Measurements from ENCODE around the gene NIPAL3. TPM values are rescaled to one million over a fixed set of nuclear protein-coding genes. Genes with fewer than 3 reads are reported as not detected.
"Not testable (repeated sequence)": the region's sequence is repeated elsewhere in the genome, so short reads cannot be mapped to it uniquely, and the experiment has no call there.

The NIPAL3 gene
- total RNA-seq, 2 donors from 2014 or later = 30.0 to 38.5 TPM

GRCh38 chr1:24450857-24451397 lies 35.3 kb downstream of the NIPAL3 start:
- no peaks in the 10 kb centered on the region for H3K4me1 Mint-ChIP-seq
- peaks cover 88% of the 10 kb centered on the region for H3K36me3 Mint-ChIP-seq (ENCODE audit: low read depth)
- H3K9me3 Mint-ChIP-seq = no peaks in the 10 kb centered on the region
- H3K27ac Mint-ChIP-seq = peak overlapping the region; percentile 63
- H3K27me3 Mint-ChIP-seq = no peaks in the 10 kb centered on the region
- H3K4me3 Mint-ChIP-seq = no peak overlapping the region
- no peak for ATAC-seq (replicated peaks)

- Mint-ChIP-seq H3K27ac (peak overlapping the region; percentile 39), H3K4me1 (no peaks in the 10 kb centered on the region), H3K9me3 (no peaks in the 10 kb centered on the region), H3K27me3 (no peaks in the 10 kb centered on the region), H3K36me3 (ENCODE audit: low read depth) (peaks cover 88% of the 10 kb centered on the region), H3K4me3 (no peak overlapping the region)
- ATAC-seq (replicated peaks) = no peak
These were observed 36.1 kb downstream of the NIPAL3 start for GRCh38 chr1:24451746-24452145.

- H3K27me3 Mint-ChIP-seq = no peaks in the 10 kb centered on the region
- H3K36me3 Mint-ChIP-seq (ENCODE audit: low read depth) = peaks cover 90% of the 10 kb centered on the region
- H3K9me3 Mint-ChIP-seq = no peaks in the 10 kb centered on the region
- H3K27ac Mint-ChIP-seq = peak overlapping the region; percentile 59
- no peak overlapping the region for H3K4me3 Mint-ChIP-seq
- no peak for ATAC-seq (replicated peaks)
- H3K4me1 Mint-ChIP-seq = no peaks in the 10 kb centered on the region
These were observed 37.4 kb downstream of the NIPAL3 start for GRCh38 chr1:24452922-24453485.

DNA sequence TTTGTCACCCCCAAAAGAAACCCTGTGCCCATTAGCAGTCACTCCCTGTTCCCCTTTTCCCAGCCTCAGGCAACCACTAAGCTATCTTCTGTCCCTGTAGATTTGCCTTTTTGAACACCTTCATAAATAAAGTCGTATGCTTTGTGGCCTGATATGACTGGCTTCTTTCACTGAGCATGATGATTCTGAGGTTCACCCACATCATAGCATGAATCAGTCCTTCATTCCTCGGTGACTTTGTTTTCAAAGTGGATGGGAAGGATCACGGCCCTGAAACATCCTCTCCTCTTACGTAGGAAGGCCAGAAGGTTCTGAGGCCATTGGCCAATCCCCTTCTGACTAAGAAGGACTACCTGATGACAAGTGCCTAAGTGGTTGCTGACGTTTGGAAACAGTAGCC lies 39.1 kb downstream of the NIPAL3 start:
- peak; percentile 76 for ATAC-seq (replicated peaks)
- Mint-ChIP-seq H3K36me3 (ENCODE audit: low read depth) (peaks cover 92% of the 10 kb centered on the region), H3K4me1 (peaks cover 1% of the 10 kb centered on the region), H3K9me3 (no peaks in the 10 kb centered on the region), H3K4me3 (no peak overlapping the region), H3K27me3 (no peaks in the 10 kb centered on the region), H3K27ac (peak overlapping the region; percentile 55)

DNA sequence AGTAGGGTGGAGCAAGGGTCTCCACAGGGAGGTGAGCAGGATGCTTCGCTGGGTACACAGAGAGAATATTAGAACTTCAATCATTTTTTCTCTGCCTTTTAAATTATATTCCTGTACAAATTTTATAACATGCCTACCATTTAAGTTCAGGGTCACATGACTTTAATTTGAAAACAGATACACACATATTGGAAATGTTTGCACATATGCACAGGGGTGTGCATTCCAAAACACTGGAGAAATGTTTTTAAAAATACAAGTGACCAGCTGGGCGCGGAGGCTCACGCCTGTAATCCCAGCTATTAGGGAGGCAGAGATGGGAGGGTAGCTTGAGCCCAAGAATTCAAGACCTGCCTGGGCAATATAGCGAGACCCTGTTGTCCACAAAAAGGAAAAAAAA lies 39.7 kb downstream of the NIPAL3 start:
- no peak overlapping the region for H3K27ac Mint-ChIP-seq
- H3K4me1 Mint-ChIP-seq = peaks cover 7% of the 10 kb centered on the region
- H3K4me3 Mint-ChIP-seq = no peak overlapping the region
- no peaks in the 10 kb centered on the region for H3K27me3 Mint-ChIP-seq
- no peaks in the 10 kb centered on the region for H3K9me3 Mint-ChIP-seq
- ATAC-seq (replicated peaks) = no peak
- peaks cover 92% of the 10 kb centered on the region for H3K36me3 Mint-ChIP-seq (ENCODE audit: low read depth)

DNA sequence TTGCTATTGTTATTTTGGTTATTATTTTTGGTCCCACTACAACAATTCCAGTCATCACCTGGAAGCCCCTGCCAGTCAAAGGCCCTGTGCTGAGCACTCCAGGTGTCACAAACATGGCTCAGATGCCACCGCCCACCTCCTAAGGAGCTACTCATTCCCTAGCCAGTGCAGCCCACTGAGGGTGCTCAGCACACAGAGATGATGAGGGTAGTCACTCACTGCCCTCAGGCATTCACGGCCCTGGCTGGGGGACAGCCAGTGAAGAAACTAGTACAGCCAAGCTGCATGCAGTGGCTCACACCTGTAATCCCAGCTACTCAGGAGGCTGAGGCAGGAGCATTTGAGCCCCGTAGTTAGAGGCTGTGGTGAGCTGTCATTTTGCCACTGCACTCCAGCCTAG lies 42.3 kb downstream of the NIPAL3 start:
- Mint-ChIP-seq H3K36me3 (ENCODE audit: low read depth) (peaks cover 93% of the 10 kb centered on the region), H3K9me3 (no peaks in the 10 kb centered on the region), H3K4me3 (no peak overlapping the region), H3K27ac (peak overlapping the region; percentile 28), H3K4me1 (peaks cover 7% of the 10 kb centered on the region), H3K27me3 (no peaks in the 10 kb centered on the region)
- no peak for ATAC-seq (replicated peaks)

DNA sequence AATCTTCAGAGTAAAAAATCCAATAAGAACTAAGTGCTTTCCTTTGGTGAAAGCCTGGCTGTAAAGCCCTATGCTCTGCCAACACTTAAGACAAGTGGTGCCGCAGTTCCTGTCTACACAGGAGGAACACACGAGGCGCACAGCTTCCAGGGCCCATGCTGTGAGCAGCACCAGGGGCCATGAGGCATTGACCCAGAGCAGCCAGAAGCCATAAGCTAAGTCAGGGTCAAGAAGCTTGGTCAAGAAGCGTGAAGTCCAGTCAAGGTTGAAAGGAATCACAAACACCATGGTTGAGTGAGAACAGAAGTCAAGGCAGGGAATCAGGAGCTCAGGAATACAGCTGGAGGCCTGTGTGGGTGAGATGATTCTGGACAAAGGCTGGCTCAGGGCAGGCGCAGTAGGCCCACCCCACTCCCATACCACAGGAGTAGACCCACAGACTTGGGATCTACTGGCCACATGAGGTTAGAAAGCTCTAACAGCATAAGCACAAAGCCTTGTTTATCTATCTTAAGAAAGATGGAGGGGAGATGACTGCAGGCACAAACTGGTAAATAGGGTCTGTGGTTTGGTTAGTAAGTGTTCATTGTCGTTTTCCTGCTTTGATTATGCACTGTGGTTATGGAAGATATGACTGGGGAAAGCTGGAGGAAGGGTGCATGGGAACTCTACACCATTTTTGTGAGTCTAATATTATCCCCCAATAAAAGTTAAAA lies 44.1 kb downstream of the NIPAL3 start:
- H3K36me3 Mint-ChIP-seq (ENCODE audit: low read depth) = peaks cover 94% of the 10 kb centered on the region
- no peaks in the 10 kb centered on the region for H3K9me3 Mint-ChIP-seq
- no peak overlapping the region for H3K4me3 Mint-ChIP-seq
- H3K4me1 Mint-ChIP-seq = peaks cover 14% of the 10 kb centered on the region
- peak overlapping the region; percentile 44 for H3K27ac Mint-ChIP-seq
- peak; percentile 40 for ATAC-seq (replicated peaks)
- no peaks in the 10 kb centered on the region for H3K27me3 Mint-ChIP-seq

- peak overlapping the region; percentile 37 for H3K27ac Mint-ChIP-seq
- peaks cover 19% of the 10 kb centered on the region for H3K4me1 Mint-ChIP-seq
- not testable (repeated sequence) for H3K27me3 Mint-ChIP-seq, H3K9me3 Mint-ChIP-seq, H3K4me3 Mint-ChIP-seq
- ATAC-seq (replicated peaks) = peak; percentile 52
- H3K36me3 Mint-ChIP-seq (ENCODE audit: low read depth) = peaks cover 93% of the 10 kb centered on the region
These were observed 46.5 kb downstream of the NIPAL3 start for GRCh38 chr1:24462128-24462527.

DNA sequence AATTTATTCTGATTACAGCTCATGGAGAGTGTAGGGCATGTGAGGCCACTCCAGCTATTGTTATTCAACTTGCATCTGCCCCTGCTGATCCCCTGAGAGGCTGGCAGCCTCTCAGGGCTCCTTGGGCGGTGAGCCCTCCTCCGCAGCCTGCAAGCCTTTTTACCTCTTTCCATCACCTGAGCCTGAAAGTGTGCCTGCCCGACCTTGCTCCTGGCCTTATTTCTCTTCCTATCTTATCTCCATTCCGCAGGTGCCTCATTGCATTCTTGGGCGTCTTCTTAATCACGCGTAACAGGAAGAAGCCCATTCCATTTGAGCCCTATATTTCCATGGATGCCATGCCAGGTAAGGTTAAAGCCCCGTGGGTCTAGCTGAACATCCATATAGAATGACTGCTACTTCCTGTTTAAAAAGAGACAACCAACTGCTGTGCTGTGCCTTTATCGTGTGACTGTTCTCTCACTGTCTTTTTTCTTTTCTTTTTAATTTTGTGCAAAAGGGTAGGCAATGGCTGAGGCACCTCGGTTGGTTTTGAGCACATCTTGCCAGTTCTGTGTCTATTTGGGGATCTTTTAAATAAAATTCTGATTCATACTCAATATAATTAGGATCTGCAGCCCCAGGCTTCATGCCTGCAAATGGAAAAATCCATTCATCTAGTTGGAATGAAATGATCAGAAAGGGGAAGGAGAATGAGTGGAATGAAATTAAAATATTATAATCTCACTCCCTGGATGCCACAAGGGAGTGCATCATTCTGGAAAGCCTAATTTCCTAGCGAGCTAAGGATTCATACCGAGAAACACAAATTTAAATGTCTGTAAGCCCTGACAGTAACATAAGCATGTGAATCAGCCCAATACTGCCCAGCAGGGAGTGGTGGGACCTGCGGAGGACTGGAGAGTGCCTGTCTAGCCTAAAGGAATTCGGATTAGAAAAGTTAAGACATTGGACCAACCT lies 48.5 kb downstream of the NIPAL3 start:
- Mint-ChIP-seq H3K27me3 (no peaks in the 10 kb centered on the region), H3K27ac (peak overlapping the region; percentile 60), H3K4me3 (no peak overlapping the region), H3K9me3 (no peaks in the 10 kb centered on the region), H3K4me1 (peaks cover 19% of the 10 kb centered on the region), H3K36me3 (ENCODE audit: low read depth) (peaks cover 80% of the 10 kb centered on the region)
- ATAC-seq (replicated peaks) = no peak

DNA sequence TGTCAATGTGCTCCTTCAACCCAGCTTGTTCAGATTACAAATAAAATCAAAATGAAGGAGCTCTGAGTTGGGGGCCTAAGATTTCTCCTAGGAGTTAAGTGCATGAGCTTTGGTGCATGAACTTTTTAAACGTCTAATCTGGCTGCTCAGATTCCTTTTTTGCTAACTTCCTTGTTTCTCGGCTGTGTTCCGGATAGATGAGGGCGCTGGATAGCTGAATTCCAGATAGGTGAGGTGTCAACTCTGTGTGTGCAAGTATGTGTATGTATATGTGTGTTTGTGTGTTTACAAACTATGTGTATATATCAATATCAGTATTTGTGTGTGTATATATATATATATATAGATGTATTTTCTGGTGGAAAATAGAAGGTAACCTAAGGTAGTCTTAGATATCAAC lies 49.5 kb downstream of the NIPAL3 start:
- Mint-ChIP-seq H3K4me1 (peaks cover 14% of the 10 kb centered on the region), H3K9me3 (no peaks in the 10 kb centered on the region), H3K4me3 (no peak overlapping the region), H3K27ac (peak overlapping the region; percentile 49), H3K27me3 (no peaks in the 10 kb centered on the region), H3K36me3 (ENCODE audit: low read depth) (peaks cover 80% of the 10 kb centered on the region)
- ATAC-seq (replicated peaks) = no peak

DNA sequence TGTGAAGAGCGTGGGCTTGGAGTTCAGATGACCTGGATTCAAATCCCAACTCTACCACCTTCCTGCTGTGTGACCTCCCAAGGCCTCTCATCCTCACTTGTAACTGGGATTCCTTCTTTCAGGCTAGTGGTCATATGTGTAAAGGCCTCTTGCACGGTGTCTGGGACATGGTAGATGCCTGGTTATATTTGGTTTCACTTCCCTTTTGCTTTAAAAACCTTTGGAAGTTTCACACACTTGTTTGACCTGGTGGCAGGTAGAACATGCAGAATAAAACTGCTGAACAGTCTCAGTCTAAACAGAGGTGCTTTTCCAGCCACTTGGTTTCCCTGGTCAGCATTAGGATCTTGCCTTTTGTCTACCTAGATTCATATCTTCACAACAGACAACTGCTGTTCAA lies 50.0 kb downstream of the NIPAL3 start:
- peaks cover 13% of the 10 kb centered on the region for H3K4me1 Mint-ChIP-seq
- peak overlapping the region; percentile 49 for H3K27ac Mint-ChIP-seq
- H3K9me3 Mint-ChIP-seq = no peaks in the 10 kb centered on the region
- H3K36me3 Mint-ChIP-seq (ENCODE audit: low read depth) = peaks cover 76% of the 10 kb centered on the region
- H3K4me3 Mint-ChIP-seq = no peak overlapping the region
- no peak for ATAC-seq (replicated peaks)
- no peaks in the 10 kb centered on the region for H3K27me3 Mint-ChIP-seq

DNA sequence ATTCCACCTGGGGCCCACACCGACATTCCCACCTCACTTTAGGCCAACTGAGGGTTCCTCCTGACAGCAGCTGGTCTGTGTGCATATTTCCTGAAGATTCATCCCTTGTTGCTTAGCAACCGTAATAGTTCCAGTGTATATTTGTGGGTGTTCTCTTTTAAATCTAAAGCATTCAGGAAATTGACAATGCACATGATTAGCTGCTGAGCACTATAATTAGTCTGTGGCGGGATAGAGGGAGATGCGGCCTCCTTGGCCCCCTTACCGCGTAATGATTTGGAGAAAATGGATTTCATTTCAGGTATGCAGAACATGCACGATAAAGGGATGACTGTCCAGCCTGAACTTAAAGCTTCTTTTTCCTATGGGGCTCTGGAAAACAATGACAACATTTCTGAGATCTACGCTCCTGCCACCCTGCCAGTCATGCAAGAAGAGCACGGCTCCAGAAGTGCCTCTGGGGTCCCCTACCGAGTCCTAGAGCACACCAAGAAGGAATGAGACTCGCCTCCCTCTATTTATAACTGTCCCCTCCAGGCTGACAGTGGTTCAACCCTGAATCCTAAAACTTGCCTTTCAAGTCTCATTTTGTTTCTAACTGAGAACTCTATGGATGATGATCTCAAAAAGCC lies 53.2 kb downstream of the NIPAL3 start:
- peaks cover 11% of the 10 kb centered on the region for H3K4me1 Mint-ChIP-seq
- no peak overlapping the region for H3K27ac Mint-ChIP-seq
- no peak for ATAC-seq (replicated peaks)
- peaks cover 46% of the 10 kb centered on the region for H3K36me3 Mint-ChIP-seq (ENCODE audit: low read depth)
- no peaks in the 10 kb centered on the region for H3K27me3 Mint-ChIP-seq
- H3K4me3 Mint-ChIP-seq = no peak overlapping the region
- H3K9me3 Mint-ChIP-seq = no peaks in the 10 kb centered on the region

GRCh38 chr1:24470592-24470991 lies 55.0 kb downstream of the NIPAL3 start:
- Mint-ChIP-seq H3K4me3 (no peak overlapping the region), H3K27ac (peak overlapping the region; percentile 51), H3K36me3 (ENCODE audit: low read depth) (peaks cover 31% of the 10 kb centered on the region), H3K9me3 (no peaks in the 10 kb centered on the region), H3K4me1 (peaks cover 6% of the 10 kb centered on the region), H3K27me3 (no peaks in the 10 kb centered on the region)
- no peak for ATAC-seq (replicated peaks)
